Stimulated activated naive CD4-positive, alpha-beta T cell treated with Interleukin-2 at 50 U/mL for 16 hours (primary cell): ENCODE measurements around the gene SLC49A3.
"Not testable (repeated sequence)": the region's sequence is repeated elsewhere in the genome, so short reads cannot be mapped to it uniquely, and the experiment has no call there.

ENCODE experiments used
- DNase-seq: peaks from one replicate; lab custom pipeline; 2025; lab: John Stamatoyannopoulos, UW

Gene SLC49A3

GRCh38 chr4:688854-689681 lies at the start of gene SLC49A3:
Gene SLC49A3 (minus strand): TSS chr4:689151. CDS start chr4:689127, 24 bp downstream.
- DNase-seq, result no peak

DNA sequence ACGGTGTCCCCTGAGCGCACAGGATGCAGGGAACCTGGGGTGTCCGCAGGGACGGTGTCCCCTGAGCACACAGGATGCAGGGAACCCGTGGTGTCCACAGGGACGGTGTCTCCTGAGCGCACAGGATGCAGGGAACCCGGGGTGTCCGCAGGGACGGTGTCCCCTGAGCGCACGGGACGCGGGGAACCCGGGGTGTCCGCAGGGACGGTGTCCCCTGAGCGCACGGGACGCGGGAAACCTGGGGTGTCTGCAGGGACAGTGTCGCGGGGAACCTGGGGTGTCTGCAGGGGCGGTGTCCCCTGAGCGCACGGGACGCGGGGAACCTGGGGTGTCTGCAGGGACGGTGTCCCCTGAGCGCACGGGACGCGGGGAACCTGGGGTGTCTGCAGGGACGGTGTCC lies 47.6 kb upstream of the SLC49A3 start:
- not testable (repeated sequence) for DNase-seq

- DNase-seq, result no peak
These were observed 46.6 kb upstream of the SLC49A3 start for GRCh38 chr4:735583-735982.

DNA sequence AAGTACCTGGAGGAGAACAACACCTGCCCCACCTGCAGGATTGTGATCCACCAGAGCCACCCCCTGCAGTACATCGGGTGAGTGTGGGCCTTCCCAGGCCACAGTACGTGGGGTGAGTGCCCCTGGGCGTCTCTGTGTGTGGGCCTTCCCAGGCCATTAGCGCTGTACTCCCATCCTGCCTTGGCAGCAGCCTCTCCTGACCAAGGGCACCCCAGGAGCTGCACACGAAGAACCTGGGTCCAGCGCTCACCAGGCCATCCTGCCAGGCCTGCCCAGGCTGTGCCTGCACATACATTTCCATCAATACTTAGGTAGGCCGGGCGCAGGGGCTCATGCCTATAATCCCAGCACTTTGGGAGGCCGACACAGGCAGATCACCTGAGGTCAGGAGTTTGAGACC lies 46.0 kb upstream of the SLC49A3 start:
- DNase-seq, result no peak

GRCh38 chr4:734075-734474 lies 45.1 kb upstream of the SLC49A3 start:
- no peak for DNase-seq

- no peak for DNase-seq
These were observed 44.7 kb upstream of the SLC49A3 start for GRCh38 chr4:733631-733980.

DNA sequence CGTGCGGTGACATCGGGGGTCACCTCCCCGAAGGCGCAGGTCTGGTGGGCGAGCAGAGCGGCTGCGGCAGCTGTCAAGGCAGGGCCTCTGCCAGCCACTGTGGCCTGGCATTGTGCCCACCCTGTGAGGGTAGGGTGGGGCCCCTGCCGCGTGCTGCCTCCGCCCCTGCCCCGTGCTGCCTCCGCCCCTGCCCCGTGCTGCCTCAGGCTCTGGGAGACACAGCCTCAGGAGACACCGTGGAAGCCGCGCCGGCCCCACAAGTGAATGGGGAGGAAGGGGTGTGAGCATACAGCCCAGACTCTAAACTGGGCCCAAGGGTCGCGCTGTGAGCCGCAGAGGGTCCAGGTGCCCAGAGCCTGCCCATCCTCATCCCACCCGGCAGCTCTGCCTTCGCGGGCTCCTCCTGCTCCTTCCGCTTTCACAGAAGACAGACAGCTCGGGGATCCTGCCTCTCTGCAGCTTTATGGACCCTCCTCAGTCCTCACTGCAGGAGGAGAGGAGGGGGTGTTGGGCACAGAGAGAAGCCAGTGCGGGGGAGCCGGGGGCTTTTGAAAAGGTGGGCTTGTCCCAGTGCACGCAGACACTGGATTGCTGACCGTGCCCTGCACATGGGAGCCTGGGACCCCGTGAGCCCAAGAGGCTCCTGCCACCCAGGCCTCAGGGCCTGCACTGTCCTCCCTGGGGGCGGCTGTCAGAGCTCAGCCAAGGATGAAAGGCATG lies 44.1 kb upstream of the SLC49A3 start:
- DNase-seq, result no peak

- no peak for DNase-seq
These were observed 43.5 kb upstream of the SLC49A3 start for GRCh38 chr4:732486-732885.

- not testable (repeated sequence) for DNase-seq
These were observed 43.0 kb upstream of the SLC49A3 start for GRCh38 chr4:731954-732353.

GRCh38 chr4:730946-731904 lies 42.3 kb upstream of the SLC49A3 start:
- DNase-seq, result not testable (repeated sequence)

GRCh38 chr4:730511-730910 lies 41.6 kb upstream of the SLC49A3 start:
- DNase-seq, result no peak

- no peak for DNase-seq
These were observed 40.7 kb upstream of the SLC49A3 start for GRCh38 chr4:729336-730315.

DNA sequence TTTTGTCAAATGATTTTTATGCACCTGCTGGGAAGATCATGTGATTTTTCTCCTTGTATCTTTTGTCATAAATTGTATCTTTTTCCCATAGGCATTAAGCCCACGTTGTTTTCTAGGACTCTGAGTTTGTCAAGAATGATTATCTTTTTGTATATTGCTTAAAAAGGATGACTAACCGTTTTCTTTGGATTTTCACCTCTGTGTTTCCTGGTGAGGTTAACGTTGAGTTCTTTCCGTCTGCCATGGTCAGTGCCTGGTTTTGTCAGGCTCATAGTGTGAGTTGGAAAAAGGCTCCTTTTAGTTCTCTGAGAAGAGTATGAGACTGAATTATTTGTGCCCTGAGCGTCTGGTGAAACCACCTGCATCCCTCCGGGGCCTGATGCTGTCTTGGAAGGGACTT lies 38.6 kb upstream of the SLC49A3 start:
- DNase-seq, result no peak

GRCh38 chr4:726838-727237 lies 37.9 kb upstream of the SLC49A3 start:
- no peak for DNase-seq

- no peak for DNase-seq
These were observed 37.4 kb upstream of the SLC49A3 start for GRCh38 chr4:726235-726787.

GRCh38 chr4:725391-726234 lies 36.7 kb upstream of the SLC49A3 start:
- DNase-seq, result no peak

- no peak for DNase-seq
These were observed 35.0 kb upstream of the SLC49A3 start for GRCh38 chr4:723751-724530.

- no peak for DNase-seq
These were observed 34.0 kb upstream of the SLC49A3 start for GRCh38 chr4:722851-723360.
